ENCODE data around the gene ASB13.

GRCh38 chr10:5650664-5651387, 15.6 kb downstream of the ASB13 start:
- no peak for TF ChIP-seq ZNF274 (IDR thresholded peaks at IDR 0.05; ENCODE audit: low read depth, low read length)
- TF ChIP-seq YY1 (IDR thresholded peaks at IDR 0.05; ENCODE audit: insufficient read depth, insufficient read length): no peak
